Measurements from ENCODE around the gene AHSA1. TPM values are rescaled to one million over a fixed set of nuclear protein-coding genes. Genes with fewer than 3 reads are reported as not detected.

The AHSA1 gene
- total RNA-seq, 1 experiment from 2014 or later, result 190 TPM

- no peak overlapping the region for H3K4me3 Mint-ChIP-seq
- no peaks in the 10 kb centered on the region for H4K20me1 ChIP-seq (ENCODE audit: control insufficient read depth, insufficient read depth, insufficient read length)
- H3K36me3 Mint-ChIP-seq (ENCODE audit: insufficient read depth in 1 of 3, low read depth in 3 of 3), result peaks cover 6 to 35% (median 16%) of the 10 kb centered on the region in 3 experiments; a peak in 6 of 7 replicates
- no peaks in the 10 kb centered on the region for H3K79me1 ChIP-seq (ENCODE audit: insufficient read depth, low read depth, low read length, poor library complexity, severe bottlenecking)
- no peaks in the 10 kb centered on the region for H3K9me3 ChIP-seq (ENCODE audit: control insufficient read depth, low read depth, low read length)
- no peak overlapping the region for H3K27ac Mint-ChIP-seq
- no peak overlapping the region for H3K9ac ChIP-seq (ENCODE audit: extremely low read depth, insufficient read length, low read length)
- H4K5ac ChIP-seq (ENCODE audit: insufficient read length, low read depth, low read length), result no peak overlapping the region
- no peak overlapping the region for H2AK5ac ChIP-seq (ENCODE audit: insufficient read length, low read length)
- no peak for DNase-seq
- no peaks in the 10 kb centered on the region for H3K27me3 Mint-ChIP-seq (ENCODE audit: low read depth)
- no peak overlapping the region for H3K4ac ChIP-seq (ENCODE audit: low read depth, low read length)
- H4K91ac ChIP-seq (ENCODE audit: insufficient read length, low read depth, low read length), result no peak overlapping the region
- no peaks in the 10 kb centered on the region for H3K9me3 Mint-ChIP-seq
- no CpG with 5 or more reads among the region's 8 CpGs for WGBS (ENCODE audit: extremely low coverage, insufficient read length, low lambda C conversion rate)
- H3T11ph ChIP-seq (ENCODE audit: low read length), result no peak overlapping the region
- H2BK20ac ChIP-seq (ENCODE audit: low read depth, low read length, poor library complexity, severe bottlenecking), result no peak overlapping the region
- H3K4me2 ChIP-seq (ENCODE audit: insufficient read depth, insufficient read length, low read length), result no peak overlapping the region
- no peak overlapping the region for H3K18ac ChIP-seq (ENCODE audit: insufficient read length, low read depth, low read length)
- no peaks in the 10 kb centered on the region for H3K23me2 ChIP-seq (ENCODE audit: insufficient read length, low read depth, low read length, poor library complexity, severe bottlenecking)
- no peak overlapping the region for H3K56ac ChIP-seq (ENCODE audit: insufficient read length, low read depth, low read length)
- TF ChIP-seq CTCF (conservative IDR thresholded peaks at IDR 0.05), result no peak
- no peak overlapping the region for H2BK120ac ChIP-seq (ENCODE audit: low read depth, low read length, poor library complexity, severe bottlenecking)
- H3K27ac ChIP-seq (ENCODE audit: insufficient read length, low read depth, low read length), result no peak overlapping the region
- H3K4me1 Mint-ChIP-seq, result no peaks in the 10 kb centered on the region
- H3K4me1 ChIP-seq (ENCODE audit: insufficient read depth, low read length), result no peaks in the 10 kb centered on the region
- H2AFZ ChIP-seq (ENCODE audit: low read length), result no peak overlapping the region
- no peak overlapping the region for H2BK5ac ChIP-seq (ENCODE audit: insufficient read length, low read length)
- no peaks in the 10 kb centered on the region for H3K27me3 ChIP-seq (ENCODE audit: insufficient read depth, low read length)
- H2BK15ac ChIP-seq (ENCODE audit: low read depth, low read length), result no peak overlapping the region
- no peaks in the 10 kb centered on the region for H3K79me2 ChIP-seq (ENCODE audit: insufficient read depth, low read length)
- no peak overlapping the region for H3K14ac ChIP-seq (ENCODE audit: insufficient read depth, low read length)
- H2BK12ac ChIP-seq (ENCODE audit: insufficient read length, low read depth, low read length), result no peak overlapping the region
- H4K8ac ChIP-seq (replicated peaks; ENCODE audit: insufficient read length, low read depth, low read length), result no peak overlapping the region
- H3K23ac ChIP-seq (ENCODE audit: insufficient read length, low read depth, low read length), result no peak overlapping the region
Measured at GRCh38 chr14:77511486-77512162, 53.7 kb downstream of the AHSA1 start.
